Right atrium auricular region (tissue), 2 donors: ENCODE data around the gene PPP1R1B. TPM values are rescaled to one million over a fixed set of nuclear protein-coding genes. Genes with fewer than 3 reads are reported as not detected.

ENCODE experiments used
- DNase-seq: peaks from one replicate; pipeline ENCODE4 v3.0.0-alpha.2; 2019; ENCODE audit warnings: low spot score
- H3K27ac ChIP-seq, 2 donors: fragments of 200-600 bp; sonication (generic); 1 replicate in 1 of 2; 2 replicates in 1 of 2; pipeline ENCODE4 v1.5.1; 2016 to 2019
- H3K27me3 ChIP-seq, 2 donors: fragments of 200-600 bp; sonication (generic); one replicate each; pipeline versions ENCODE4 v1.5.1 to v1.6.0; 2017 to 2019
- H3K36me3 ChIP-seq: fragments of 200-600 bp; sonication (generic); one replicate; pipeline ENCODE4 v1.5.1; 2016
- H3K4me1 ChIP-seq, 2 donors: fragments of 200-600 bp; sonication (generic); one replicate each; pipeline versions ENCODE4 v1.5.1 to v1.6.0; 2017 to 2019
- H3K4me3 ChIP-seq, 2 donors: fragments of 200-600 bp; sonication (generic); 1 replicate in 1 of 2; 2 replicates in 1 of 2; pipeline ENCODE4 v1.5.1; 2017 to 2019; ENCODE audit warnings: mild to moderate bottlenecking in 1 of 2, moderate library complexity in 1 of 2
- H3K9me3 ChIP-seq, 2 donors: fragments of 200-600 bp; sonication (generic); one replicate each; pipeline ENCODE4 v1.5.1; 2019
- total RNA-seq, 2 donors: library from RNA; depleted of rRNA; stranded (reverse); fragments of >200 nt; gene quantifications; one replicate each; pipeline ENCODE4 v1.1.0, GENCODE V29; 2016
- TF ChIP-seq, protein P1 (sequence below), 2 donors: fragments of 200-600 bp; sonication (generic); IDR thresholded peaks; one replicate each; pipeline ENCODE4 v1.5.1; 2019; ENCODE audit warnings: antibody characterized with exemption in 2 of 2

Gene PPP1R1B
- total RNA-seq, 2 donors from 2014 or later: 6.7 TPM; not detected in 1

DNA sequence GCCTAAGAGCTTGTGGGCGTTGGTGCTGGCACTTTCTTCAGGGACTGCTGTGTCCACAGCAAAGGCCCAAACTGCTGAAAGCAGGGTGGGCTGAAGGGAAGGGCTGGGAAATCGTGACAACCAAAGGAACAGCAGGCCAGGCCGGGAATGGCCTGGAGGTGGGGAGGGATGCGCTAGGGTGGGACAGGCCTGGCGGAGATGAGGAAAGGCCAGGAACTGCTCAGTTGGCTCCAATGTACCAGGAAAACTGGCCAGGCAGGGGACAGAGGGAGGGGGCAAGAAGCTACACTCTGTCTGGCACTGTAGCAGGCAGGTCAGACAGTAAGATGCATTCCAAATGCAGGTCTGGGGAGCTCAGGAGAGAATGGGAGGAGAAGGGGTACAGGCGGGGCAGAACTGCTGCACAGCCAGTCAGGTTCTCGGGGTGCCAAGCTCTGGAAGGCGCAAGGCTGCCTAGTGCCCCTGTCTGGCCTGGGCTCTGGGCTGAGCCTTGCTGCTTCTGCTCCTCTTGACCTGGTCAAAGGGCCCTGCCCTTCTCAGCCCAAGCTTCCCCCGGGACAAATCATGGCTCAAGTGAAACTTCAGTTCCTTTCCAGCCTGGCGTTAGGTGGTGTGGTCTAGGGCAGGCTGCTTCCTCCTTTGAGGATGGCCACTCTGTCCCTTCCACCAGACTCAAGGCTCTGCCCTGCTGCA lies 48.8 kb downstream of the PPP1R1B start:
- peak overlapping the region; percentile 89 to 96 for H3K27ac ChIP-seq
- no peaks in the 10 kb centered on the region for H3K36me3 ChIP-seq
- peaks cover 0 to 92% of the 10 kb centered on the region in 2 donors for H3K4me1 ChIP-seq
- TF ChIP-seq, protein P1, sequence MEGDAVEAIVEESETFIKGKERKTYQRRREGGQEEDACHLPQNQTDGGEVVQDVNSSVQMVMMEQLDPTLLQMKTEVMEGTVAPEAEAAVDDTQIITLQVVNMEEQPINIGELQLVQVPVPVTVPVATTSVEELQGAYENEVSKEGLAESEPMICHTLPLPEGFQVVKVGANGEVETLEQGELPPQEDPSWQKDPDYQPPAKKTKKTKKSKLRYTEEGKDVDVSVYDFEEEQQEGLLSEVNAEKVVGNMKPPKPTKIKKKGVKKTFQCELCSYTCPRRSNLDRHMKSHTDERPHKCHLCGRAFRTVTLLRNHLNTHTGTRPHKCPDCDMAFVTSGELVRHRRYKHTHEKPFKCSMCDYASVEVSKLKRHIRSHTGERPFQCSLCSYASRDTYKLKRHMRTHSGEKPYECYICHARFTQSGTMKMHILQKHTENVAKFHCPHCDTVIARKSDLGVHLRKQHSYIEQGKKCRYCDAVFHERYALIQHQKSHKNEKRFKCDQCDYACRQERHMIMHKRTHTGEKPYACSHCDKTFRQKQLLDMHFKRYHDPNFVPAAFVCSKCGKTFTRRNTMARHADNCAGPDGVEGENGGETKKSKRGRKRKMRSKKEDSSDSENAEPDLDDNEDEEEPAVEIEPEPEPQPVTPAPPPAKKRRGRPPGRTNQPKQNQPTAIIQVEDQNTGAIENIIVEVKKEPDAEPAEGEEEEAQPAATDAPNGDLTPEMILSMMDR (IDR thresholded peaks at IDR 0.05): no peak
- no peaks in the 10 kb centered on the region for H3K9me3 ChIP-seq
- DNase-seq: no peak
- no peak overlapping the region for H3K4me3 ChIP-seq
- H3K27me3 ChIP-seq: no peaks in the 10 kb centered on the region

DNA sequence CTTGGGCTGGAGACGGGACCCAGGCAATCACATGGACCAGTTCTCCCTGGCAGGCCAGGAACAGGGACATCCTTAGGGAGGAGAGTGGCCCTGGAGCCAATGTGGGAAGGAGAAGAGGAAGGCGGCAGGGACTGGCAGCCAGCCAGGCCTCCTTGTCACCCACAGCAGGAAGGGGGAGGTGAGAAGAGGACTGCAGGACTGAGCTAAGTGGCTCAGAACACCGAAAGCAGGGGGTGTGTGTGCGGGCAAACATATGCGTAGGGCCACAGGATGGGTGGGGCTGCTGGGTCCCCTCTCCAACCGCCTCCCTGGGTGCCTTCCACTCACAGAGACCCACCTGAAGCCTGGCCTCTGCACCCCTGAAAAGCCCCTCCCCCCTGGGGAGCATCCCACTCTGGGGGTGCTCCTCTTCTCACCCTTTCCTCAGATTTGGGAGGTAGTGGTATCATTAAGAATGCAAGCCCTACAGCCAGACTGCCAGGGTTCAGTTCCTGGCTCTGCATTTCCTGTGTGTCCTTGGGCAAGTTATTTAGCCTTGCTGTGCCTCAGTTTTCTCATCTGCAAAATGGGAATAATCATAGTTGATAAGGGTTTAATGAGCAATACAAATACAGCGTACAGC lies 49.6 kb downstream of the PPP1R1B start:
- no peak overlapping the region for H3K4me3 ChIP-seq
- H3K36me3 ChIP-seq: no peaks in the 10 kb centered on the region
- H3K27me3 ChIP-seq: no peaks in the 10 kb centered on the region
- H3K4me1 ChIP-seq: peaks cover 0 to 89% of the 10 kb centered on the region in 2 donors
- TF ChIP-seq, protein P1 (IDR thresholded peaks at IDR 0.05): no peak
- H3K27ac ChIP-seq: peak overlapping the region; percentile 89 to 96
- H3K9me3 ChIP-seq: no peaks in the 10 kb centered on the region
- no peak for DNase-seq

DNA sequence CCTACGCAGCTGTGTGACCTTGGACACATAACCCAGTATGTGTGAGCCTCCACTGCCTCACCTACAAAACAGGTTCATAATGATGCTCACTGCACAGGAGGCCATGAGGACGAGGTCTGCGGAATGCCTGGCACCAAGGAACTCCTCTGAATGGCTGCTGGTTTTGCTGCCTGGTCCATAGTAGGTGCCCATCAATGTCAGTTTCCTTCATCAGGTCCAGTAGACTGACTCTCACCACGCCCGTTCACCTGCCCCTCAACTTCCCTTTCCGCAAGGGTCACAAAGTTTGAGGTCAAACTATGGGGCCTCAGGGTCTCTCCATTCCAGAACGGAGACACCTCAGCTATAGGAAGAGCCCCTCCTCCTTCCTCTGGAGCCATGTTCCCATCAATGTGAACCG lies 50.3 kb downstream of the PPP1R1B start:
- H3K4me1 ChIP-seq: peaks cover 0 to 81% of the 10 kb centered on the region in 2 donors
- H3K27me3 ChIP-seq: no peaks in the 10 kb centered on the region
- TF ChIP-seq, protein P1 (IDR thresholded peaks at IDR 0.05): no peak
- peak overlapping the region; percentile 89 to 96 for H3K27ac ChIP-seq
- H3K36me3 ChIP-seq: no peaks in the 10 kb centered on the region
- no peaks in the 10 kb centered on the region for H3K9me3 ChIP-seq
- H3K4me3 ChIP-seq: no peak overlapping the region
- DNase-seq: no peak

DNA sequence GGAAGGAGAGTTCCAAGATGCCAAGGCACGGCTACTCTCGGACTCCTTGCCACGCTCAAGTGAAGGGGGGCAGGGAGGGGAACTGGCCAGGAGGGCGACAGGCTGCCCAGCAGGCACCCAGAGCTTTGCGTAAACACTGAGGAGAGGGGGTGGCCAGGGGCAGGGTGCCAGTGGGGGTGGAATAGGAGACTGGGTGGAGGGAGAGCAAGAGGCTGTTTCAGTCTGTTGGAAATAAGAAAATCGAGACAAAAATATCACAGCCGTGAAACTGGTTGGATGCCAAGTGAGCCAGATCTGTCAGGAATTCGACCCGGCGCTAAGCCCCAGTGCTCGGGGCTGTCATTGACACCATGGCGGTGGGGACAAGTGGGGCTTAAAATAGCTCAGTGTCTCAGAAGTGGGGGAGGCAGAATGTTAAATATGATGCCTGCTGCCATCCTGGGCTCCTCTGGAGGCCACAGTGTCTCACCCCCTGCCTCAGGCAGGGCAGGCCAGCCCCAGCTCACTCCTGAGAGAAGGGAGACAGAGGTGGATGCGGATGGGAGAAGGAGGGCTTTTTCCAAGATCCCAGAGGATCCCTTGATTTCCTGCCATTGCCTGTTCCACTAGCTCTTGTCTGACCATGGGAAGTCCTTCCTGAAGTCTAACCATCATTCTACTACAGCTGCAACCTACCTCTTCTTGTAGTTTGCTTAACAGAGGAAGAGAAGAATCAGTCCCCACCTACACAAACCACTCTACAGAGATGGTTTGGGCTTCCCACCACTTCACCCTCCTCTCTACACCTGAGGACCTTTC lies 51.0 kb downstream of the PPP1R1B start:
- no peak overlapping the region for H3K4me3 ChIP-seq
- no peak for DNase-seq
- TF ChIP-seq, protein P1 (IDR thresholded peaks at IDR 0.05): no peak
- H3K27me3 ChIP-seq: no peaks in the 10 kb centered on the region
- peak overlapping the region; percentile 89 to 96 for H3K27ac ChIP-seq
- H3K9me3 ChIP-seq: no peaks in the 10 kb centered on the region
- H3K4me1 ChIP-seq: peaks cover 0 to 74% of the 10 kb centered on the region in 2 donors
- no peaks in the 10 kb centered on the region for H3K36me3 ChIP-seq

DNA sequence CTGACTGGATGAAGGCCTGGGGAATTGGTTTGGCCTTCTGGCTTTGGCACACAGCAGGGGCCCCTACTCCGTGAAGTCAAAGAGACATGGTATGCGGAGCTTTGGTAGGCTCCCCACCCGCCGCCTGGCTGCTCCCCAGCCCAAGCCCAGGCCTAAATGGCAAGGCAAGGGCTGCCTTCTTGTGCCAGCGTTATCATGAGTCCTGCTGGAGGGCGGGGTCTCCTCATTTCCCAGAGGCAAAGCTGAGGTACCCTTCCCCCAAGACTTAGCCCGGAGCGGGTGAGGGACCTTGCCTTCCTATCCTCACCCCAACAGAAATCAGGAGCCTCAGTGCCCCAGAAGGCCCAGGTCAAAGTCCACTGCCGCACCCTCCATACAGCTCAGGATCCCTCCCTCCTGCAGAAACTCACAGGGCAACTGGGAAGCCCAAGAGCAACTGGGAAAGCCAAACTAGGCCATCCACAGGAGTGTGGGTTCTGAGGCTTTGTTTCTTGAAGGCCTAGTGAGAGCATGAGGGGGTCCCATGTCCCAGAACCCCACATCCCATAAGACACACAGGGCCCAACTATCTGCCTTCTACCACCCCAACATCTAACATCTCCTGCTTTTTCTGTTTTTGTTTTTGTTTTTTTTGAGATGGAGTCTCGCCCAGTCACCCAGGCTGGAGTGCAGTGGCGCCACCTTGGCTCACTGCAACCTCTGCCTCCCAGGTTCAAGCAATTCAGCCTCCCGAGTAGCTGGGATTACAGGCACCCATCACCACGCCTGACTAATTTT lies 51.8 kb downstream of the PPP1R1B start:
- no peak for DNase-seq
- Histone ChIP-seq H3K27me3 (no peaks in the 10 kb centered on the region), H3K4me1 (peaks cover 0 to 72% of the 10 kb centered on the region in 2 donors), H3K36me3 (no peaks in the 10 kb centered on the region), H3K27ac (peak overlapping the region; percentile 89 to 96), H3K9me3 (no peaks in the 10 kb centered on the region), H3K4me3 (no peak overlapping the region)
- TF ChIP-seq, protein P1 (IDR thresholded peaks at IDR 0.05): no peak
